CD14-positive monocyte (primary cell): ENCODE results near the gene SOCS2. TPM values are rescaled to one million over a fixed set of nuclear protein-coding genes. Genes with fewer than 3 reads are reported as not detected.

ENCODE experiments used
- DNase-seq, 3 donors: peaks; one replicate each; pipeline ENCODE4 v3.0.0-alpha.2; 2011 to 2022
- H2AFZ ChIP-seq: 2 replicates; pipeline ENCODE4 v1.6.0; 2012; ENCODE audit warnings: mild to moderate bottlenecking, low read depth, low read length, inconsistent platforms; ENCODE audit not compliant: insufficient read depth, poor library complexity, severe bottlenecking
- H3K27ac ChIP-seq, 2 donors: 1 replicate in 1 of 2; 2 replicates in 1 of 2; pipeline ENCODE4 v1.5.1; 2012 to 2013; ENCODE audit warnings: low read length in 2 of 2, control low read depth in 1 of 2, inconsistent platforms in 1 of 2, low read depth in 1 of 2, mild to moderate bottlenecking in 1 of 2
- H3K27me3 ChIP-seq, 2 donors: one replicate each; pipeline versions ENCODE4 v1.6.0 to v1.6.1; 2011 to 2013; ENCODE audit warnings: low read length in 2 of 2; ENCODE audit not compliant: control insufficient read depth in 2 of 2, insufficient read depth in 2 of 2
- H3K36me3 ChIP-seq, 2 donors: replicated peaks in 1 of 2; 1 replicate in 1 of 2; 2 replicates in 1 of 2; pipeline versions ENCODE4 v1.5.1 to v1.6.1; 2012 to 2013; ENCODE audit warnings: low read length in 2 of 2, control low read depth in 1 of 2, inconsistent platforms in 1 of 2, mild to moderate bottlenecking in 1 of 2; ENCODE audit not compliant: insufficient read depth in 2 of 2, control insufficient read depth in 1 of 2
- H3K4me1 ChIP-seq, 2 donors: 1 replicate in 1 of 2; 2 replicates in 1 of 2; pipeline versions ENCODE4 v1.5.1 to v1.6.1; 2012 to 2013; ENCODE audit warnings: low read length in 2 of 2, control low read depth in 1 of 2, inconsistent platforms in 1 of 2, mild to moderate bottlenecking in 1 of 2, moderate library complexity in 1 of 2; ENCODE audit not compliant: insufficient read depth in 2 of 2, control insufficient read depth in 1 of 2
- H3K4me2 ChIP-seq: replicated peaks from 2 replicates; pipeline ENCODE3; 2012; ENCODE audit warnings: low read length, moderate library complexity, mild to moderate bottlenecking; ENCODE audit not compliant: poor library complexity, severe bottlenecking; ENCODE audit errors: extremely low read depth
- H3K4me3 ChIP-seq, 3 experiments: fragments of 200-600 bp in 1 of 3; sonication (generic) in 1 of 3; replicated peaks in 1 of 3; 1 replicate in 2 of 3; 2 replicates in 1 of 3; pipeline ENCODE4 v1.5.1; 2011 to 2013; ENCODE audit warnings: low read length in 3 of 3, mild to moderate bottlenecking in 3 of 3, control low read depth in 2 of 3, low read depth in 2 of 3, inconsistent platforms in 1 of 3, moderate library complexity in 1 of 3
- H3K79me2 ChIP-seq: 2 replicates; pipeline ENCODE4 v1.6.0; 2012; ENCODE audit warnings: mild to moderate bottlenecking, control low read depth, inconsistent platforms, low read length, moderate library complexity; ENCODE audit not compliant: insufficient read depth
- H3K9ac ChIP-seq: 2 replicates; pipeline ENCODE4 v1.6.0; 2017; ENCODE audit warnings: low read length, mild to moderate bottlenecking; ENCODE audit not compliant: insufficient read depth, poor library complexity, severe bottlenecking
- H3K9me3 ChIP-seq, 2 donors: replicated peaks in 1 of 2; 1 replicate in 1 of 2; 2 replicates in 1 of 2; pipeline versions ENCODE4 v1.5.1 to v1.6.1; 2012 to 2013; ENCODE audit warnings: low read length in 2 of 2, control low read depth in 1 of 2; ENCODE audit not compliant: control insufficient read depth in 1 of 2, insufficient read depth in 1 of 2
- H4K20me1 ChIP-seq: 2 replicates; pipeline ENCODE4 v1.6.0; 2012; ENCODE audit warnings: mild to moderate bottlenecking, low read length, control low read depth, moderate library complexity; ENCODE audit not compliant: insufficient read depth
- H3K27ac Mint-ChIP-seq, 7 donors: one replicate each; pipeline ENCODE4 v1.8.0; 2020; ENCODE audit warnings: mild to moderate bottlenecking in 7 of 7, mixed read lengths in 7 of 7, moderate library complexity in 6 of 7, inconsistent platforms in 2 of 7
- H3K27me3 Mint-ChIP-seq, 3 donors: one replicate each; pipeline ENCODE4 v1.8.0; 2021 to 2022; ENCODE audit warnings: low read depth in 3 of 3, mild to moderate bottlenecking in 3 of 3, mixed read lengths in 3 of 3, moderate library complexity in 3 of 3, inconsistent platforms in 1 of 3
- H3K36me3 Mint-ChIP-seq, 2 donors: one replicate each; pipeline ENCODE4 v1.8.0; 2020; ENCODE audit warnings: mixed read lengths in 2 of 2, inconsistent platforms in 1 of 2, mild to moderate bottlenecking in 1 of 2
- H3K4me1 Mint-ChIP-seq: one replicate; pipeline ENCODE4 v1.8.0; 2020; ENCODE audit warnings: mild to moderate bottlenecking, mixed read lengths
- H3K4me3 Mint-ChIP-seq, 2 donors: one replicate each; pipeline ENCODE4 v1.8.0; 2020; ENCODE audit warnings: mild to moderate bottlenecking in 2 of 2, mixed read lengths in 2 of 2, moderate library complexity in 1 of 2
- H3K9me3 Mint-ChIP-seq, 7 donors: one replicate each; pipeline ENCODE4 v1.8.0; 2020 to 2022; ENCODE audit warnings: mixed read lengths in 7 of 7, mild to moderate bottlenecking in 6 of 7, moderate library complexity in 6 of 7, inconsistent platforms in 2 of 7
- WGBS: methylation state at CpG from one replicate; pipeline ENCODE4 v1.1.5; 2013; ENCODE audit warnings: missing lambda C conversion rate; ENCODE audit not compliant: insufficient coverage; 5-methylcytosine and 5-hydroxymethylcytosine counted together
- intact Hi-C, 2 donors: fragments of 100-400 bp; cut with micrococcal nuclease; formaldehyde crosslinking; loops; one replicate each; pipeline versions ENCODE4 v1.15.0 to v1.15.1; 2023
- polyA plus RNA-seq, 3 donors: library from polyadenylated mRNA; depleted of rRNA in 1 of 3; unstranded in 2 of 3; stranded (reverse) in 1 of 3; fragments of 300-500 nt in 2 of 3; fragments of >200 nt in 1 of 3; fragmentation: Illumina TruSeq in 2 of 3; gene quantifications; 1 replicate in 2 of 3; 2 replicates in 1 of 3; pipeline ENCODE4 v1.2.3, GENCODE V29; 2012 to 2021
- TF ChIP-seq, protein P1 (sequence below): fragments of 200-600 bp; IDR thresholded peaks from one replicate; pipeline ENCODE4 v1.8.0; 2022; ENCODE audit warnings: antibody characterized with exemption, mild to moderate bottlenecking

SOCS2 gene
- polyA plus RNA-seq, 3 donors, result 0.18 to 0.91 (median 0.22) TPM

DNA sequence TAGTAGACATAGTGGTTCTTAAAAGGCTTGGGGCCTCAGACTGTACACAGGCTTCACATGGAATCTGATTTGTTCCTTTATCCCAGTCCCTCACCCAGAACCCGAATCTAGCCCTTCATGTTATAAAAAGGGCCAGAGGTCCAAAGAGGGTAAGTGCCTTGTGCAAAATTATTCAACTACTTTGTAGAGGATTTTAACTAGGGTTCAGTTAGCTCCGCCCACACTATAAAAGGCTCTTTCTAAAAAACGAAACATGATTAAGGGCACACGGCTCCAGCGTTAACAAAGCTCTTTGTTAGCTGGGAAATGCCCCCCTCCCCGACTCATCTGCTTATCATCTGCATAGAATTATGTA lies 3.2 kb upstream of the SOCS2 start:
- 0% methylated on average over 3 of the region's 6 CpGs for WGBS
- Histone ChIP-seq H2AFZ (no peak overlapping the region), H3K4me3 (peak overlapping the region in 2 of 3 experiments; percentile 54 to 79), H4K20me1 (peaks cover 13% of the 10 kb centered on the region), H3K79me2 (no peaks in the 10 kb centered on the region), H3K4me1 (peaks cover 35 to 43% of the 10 kb centered on the region in 2 donors), H3K9ac (no peak overlapping the region), H3K36me3 (no peaks in the 10 kb centered on the region), H3K4me2 (peak overlapping the region; percentile 89), H3K27ac (no peak overlapping the region), H3K9me3 (peaks cover 0 to 16% of the 10 kb centered on the region in 2 donors), H3K27me3 (peaks cover 30 to 57% of the 10 kb centered on the region in 2 donors)
- Mint-ChIP-seq H3K27me3 (peaks cover 52 to 70% (median 58%) of the 10 kb centered on the region in 3 donors), H3K36me3 (peaks cover 6 to 11% of the 10 kb centered on the region in 2 donors), H3K4me3 (peak overlapping the region; percentile 81 to 93), H3K4me1 (peaks cover 31% of the 10 kb centered on the region), H3K9me3 (peaks cover 0 to 15% (median 6%) of the 10 kb centered on the region in 7 donors), H3K27ac (no peak overlapping the region)
- intact Hi-C loops, result loop anchor here (2.0 to 5.0 kb wide), 2 partner anchors 113 to 534 kb away; no protein-coding TSS in a partner anchor
- TF ChIP-seq, protein P1, sequence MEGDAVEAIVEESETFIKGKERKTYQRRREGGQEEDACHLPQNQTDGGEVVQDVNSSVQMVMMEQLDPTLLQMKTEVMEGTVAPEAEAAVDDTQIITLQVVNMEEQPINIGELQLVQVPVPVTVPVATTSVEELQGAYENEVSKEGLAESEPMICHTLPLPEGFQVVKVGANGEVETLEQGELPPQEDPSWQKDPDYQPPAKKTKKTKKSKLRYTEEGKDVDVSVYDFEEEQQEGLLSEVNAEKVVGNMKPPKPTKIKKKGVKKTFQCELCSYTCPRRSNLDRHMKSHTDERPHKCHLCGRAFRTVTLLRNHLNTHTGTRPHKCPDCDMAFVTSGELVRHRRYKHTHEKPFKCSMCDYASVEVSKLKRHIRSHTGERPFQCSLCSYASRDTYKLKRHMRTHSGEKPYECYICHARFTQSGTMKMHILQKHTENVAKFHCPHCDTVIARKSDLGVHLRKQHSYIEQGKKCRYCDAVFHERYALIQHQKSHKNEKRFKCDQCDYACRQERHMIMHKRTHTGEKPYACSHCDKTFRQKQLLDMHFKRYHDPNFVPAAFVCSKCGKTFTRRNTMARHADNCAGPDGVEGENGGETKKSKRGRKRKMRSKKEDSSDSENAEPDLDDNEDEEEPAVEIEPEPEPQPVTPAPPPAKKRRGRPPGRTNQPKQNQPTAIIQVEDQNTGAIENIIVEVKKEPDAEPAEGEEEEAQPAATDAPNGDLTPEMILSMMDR, result no peak
- DNase-seq, result no peak

DNA sequence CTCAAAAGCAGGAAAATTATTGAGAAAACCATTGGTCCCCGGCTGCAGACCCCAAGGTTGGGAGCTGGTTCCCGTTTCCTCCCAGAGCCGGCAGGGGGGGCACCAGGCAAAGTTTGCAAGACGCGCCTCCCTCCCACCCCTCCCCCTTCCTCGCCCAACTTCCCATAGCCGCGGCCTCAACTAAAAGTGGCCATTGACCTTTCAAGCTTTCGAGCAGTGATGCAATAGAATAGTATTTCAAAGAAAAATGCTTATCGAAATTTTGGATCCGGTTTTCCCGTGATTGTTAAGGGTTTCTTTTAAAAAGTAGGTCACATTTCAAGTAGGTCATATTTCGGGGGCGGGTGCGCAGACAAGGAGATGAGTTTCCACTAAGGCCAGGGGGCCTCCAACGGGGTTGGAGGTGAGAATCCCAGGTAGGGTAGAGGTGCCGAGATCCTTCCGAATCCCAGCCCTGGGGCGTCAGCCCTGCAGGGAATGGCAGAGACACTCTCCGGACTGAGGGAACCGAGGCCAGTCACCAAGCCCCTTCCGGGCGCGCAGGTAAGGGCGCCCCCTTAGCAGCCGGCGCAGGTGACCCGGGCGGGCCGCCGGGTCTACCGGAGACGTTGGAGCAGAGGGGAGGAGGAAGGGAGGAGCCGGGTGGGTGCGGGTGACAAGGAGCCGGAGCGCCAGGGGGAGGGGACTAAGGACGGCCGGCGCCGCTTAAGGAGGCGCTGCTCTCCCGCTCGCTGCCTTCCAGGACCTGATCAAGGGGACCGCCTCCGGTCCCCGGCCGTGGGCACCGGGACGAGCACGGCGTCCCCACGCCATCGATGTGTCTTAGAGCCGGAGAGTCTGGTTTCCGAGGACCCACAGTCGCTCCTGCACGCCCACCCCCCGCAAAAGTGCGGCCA lies 2.6 kb upstream of the SOCS2 start:
- Histone ChIP-seq H3K9ac (peak overlapping the region; percentile 13), H3K27ac (no peak overlapping the region), H3K4me1 (peaks cover 35 to 43% of the 10 kb centered on the region in 2 donors), H3K4me3 (peak overlapping the region; percentile 37 to 79 (median 54)), H2AFZ (peak overlapping the region; percentile 76), H4K20me1 (peaks cover 13% of the 10 kb centered on the region), H3K4me2 (peak overlapping the region; percentile 89), H3K9me3 (peaks cover 0 to 16% of the 10 kb centered on the region in 2 donors), H3K27me3 (peaks cover 37 to 63% of the 10 kb centered on the region in 2 donors), H3K36me3 (no peaks in the 10 kb centered on the region), H3K79me2 (no peaks in the 10 kb centered on the region)
- Mint-ChIP-seq H3K4me3 (peak overlapping the region; percentile 81 to 93), H3K36me3 (peaks cover 6 to 15% of the 10 kb centered on the region in 2 donors), H3K9me3 (peaks cover 0 to 15% (median 6%) of the 10 kb centered on the region in 7 donors), H3K27me3 (peaks cover 56 to 76% (median 64%) of the 10 kb centered on the region in 3 donors), H3K4me1 (peaks cover 31% of the 10 kb centered on the region), H3K27ac (peak overlapping the region in 3 of 7 donors; percentile 33 to 86 (median 53))
- WGBS, result under 1% methylated on average over 55 of the region's 60 CpGs
- peak; percentile 69 to 81 (median 76) for DNase-seq
- TF ChIP-seq, protein P1, result peak; percentile 74
- intact Hi-C loops, result loop anchor here (2.0 to 10.0 kb wide), 5 partner anchors 107 to 533 kb away; partner anchors contain the start of gene CRADD (in 1 of the 2)
